GM19239 (cell line): ENCODE measurements around the gene IFIT3.
"Not testable (repeated sequence)": the region's sequence is repeated elsewhere in the genome, so short reads cannot be mapped to it uniquely, and the experiment has no call there.

Experiments
- DNase-seq: peaks from one replicate; pipeline ENCODE4 v3.0.0; 2011; ENCODE audit warnings: low spot score; ENCODE audit not compliant: insufficient read length
- FAIRE-seq: peaks from 2 replicates; lab custom pipeline; 2011; peaks lifted over from hg19 to GRCh38; lab: Jason Lieb, UNC

IFIT3 gene

DNA sequence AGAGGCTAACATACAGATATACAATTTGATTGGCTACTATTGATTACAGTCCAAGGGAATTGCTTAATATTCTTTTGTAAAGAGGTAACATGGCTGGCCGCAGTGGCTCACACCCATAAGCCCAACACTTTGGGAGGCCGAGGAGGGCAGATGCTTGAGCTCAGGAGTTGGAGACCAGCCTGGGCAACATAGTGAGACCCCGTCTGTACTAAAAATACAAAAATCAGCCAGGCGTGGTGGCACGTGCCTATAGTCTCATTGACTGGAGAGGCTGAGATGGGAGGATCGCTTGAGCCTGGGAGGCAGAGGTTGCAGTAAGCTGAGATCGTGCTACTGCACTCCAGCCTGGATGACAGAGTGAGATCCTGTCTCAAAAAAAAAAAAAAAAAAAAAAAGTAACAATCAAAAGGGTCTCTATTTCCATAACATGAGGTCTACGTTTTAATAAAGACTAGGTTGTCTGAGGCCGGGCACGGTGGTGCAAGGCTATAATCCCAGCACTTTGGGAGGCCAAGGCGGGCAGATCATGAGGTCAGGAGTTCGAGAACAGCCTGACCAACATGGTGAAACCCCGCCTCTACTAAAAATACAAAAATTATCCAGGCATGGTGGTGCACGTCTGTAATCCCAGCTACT, 3.8 kb downstream of the IFIT3 start:
- not testable (repeated sequence) for FAIRE-seq, DNase-seq

- no peak for DNase-seq
These were observed 4.4 kb downstream of the IFIT3 start for GRCh38 chr10:89332123-89332633.

GRCh38 chr10:89335226-89335625, 7.4 kb downstream of the IFIT3 start:
- FAIRE-seq (no peak), DNase-seq (no peak)

More at GRCh38 chr10:89332123-89332633, 4.4 kb downstream of the IFIT3 start:
- FAIRE-seq = peak; percentile 92

GRCh38 chr10:89336241-89336640, 8.4 kb downstream of the IFIT3 start:
- no peak for DNase-seq
- FAIRE-seq = no peak

DNA sequence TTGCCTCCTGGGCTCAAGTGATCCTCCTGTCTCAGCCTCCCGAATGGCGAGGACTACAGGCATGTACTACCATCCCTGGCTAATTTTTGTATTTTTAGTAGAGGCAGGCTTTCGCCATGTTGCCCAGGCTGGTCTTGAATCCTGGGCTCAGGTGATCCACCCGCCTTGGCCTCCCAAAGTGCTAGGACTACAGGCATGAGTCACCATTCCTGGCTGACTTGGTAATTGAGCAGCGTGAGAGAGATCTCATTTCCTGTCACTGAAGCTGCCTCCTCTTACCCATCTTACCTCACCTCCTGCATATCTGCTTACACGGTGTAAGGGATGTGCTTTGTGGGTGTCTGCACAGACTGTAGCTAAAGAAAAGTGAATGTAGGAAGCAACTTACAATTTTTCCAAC, 9.7 kb downstream of the IFIT3 start:
- DNase-seq (no peak), FAIRE-seq (peak; percentile 62)

DNA sequence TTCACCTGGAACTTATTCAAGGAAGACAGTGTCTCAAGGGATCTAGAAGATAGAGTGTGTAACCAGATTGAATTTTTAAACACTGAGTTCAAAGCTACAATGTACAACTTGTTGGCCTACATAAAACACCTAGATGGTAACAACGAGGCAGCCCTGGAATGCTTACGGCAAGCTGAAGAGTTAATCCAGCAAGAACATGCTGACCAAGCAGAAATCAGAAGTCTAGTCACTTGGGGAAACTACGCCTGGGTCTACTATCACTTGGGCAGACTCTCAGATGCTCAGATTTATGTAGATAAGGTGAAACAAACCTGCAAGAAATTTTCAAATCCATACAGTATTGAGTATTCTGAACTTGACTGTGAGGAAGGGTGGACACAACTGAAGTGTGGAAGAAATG, 10.9 kb downstream of the IFIT3 start:
- DNase-seq = no peak
- FAIRE-seq = no peak

DNA sequence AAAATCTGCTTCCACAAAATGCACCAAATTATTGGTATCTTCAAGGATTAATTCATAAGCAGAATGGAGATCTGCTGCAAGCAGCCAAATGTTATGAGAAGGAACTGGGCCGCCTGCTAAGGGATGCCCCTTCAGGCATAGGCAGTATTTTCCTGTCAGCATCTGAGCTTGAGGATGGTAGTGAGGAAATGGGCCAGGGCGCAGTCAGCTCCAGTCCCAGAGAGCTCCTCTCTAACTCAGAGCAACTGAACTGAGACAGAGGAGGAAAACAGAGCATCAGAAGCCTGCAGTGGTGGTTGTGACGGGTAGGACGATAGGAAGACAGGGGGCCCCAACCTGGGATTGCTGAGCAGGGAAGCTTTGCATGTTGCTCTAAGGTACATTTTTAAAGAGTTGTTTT, 12.1 kb downstream of the IFIT3 start:
- DNase-seq = no peak
- FAIRE-seq = no peak

- DNase-seq (no peak), FAIRE-seq (no peak)
These were observed 13.9 kb downstream of the IFIT3 start for GRCh38 chr10:89341649-89342048.

- FAIRE-seq (no peak), DNase-seq (no peak)
These were observed 14.6 kb downstream of the IFIT3 start for GRCh38 chr10:89342206-89342958.

GRCh38 chr10:89343089-89343767, 15.4 kb downstream of the IFIT3 start:
- DNase-seq (no peak), FAIRE-seq (no peak)

GRCh38 chr10:89344156-89344555, 16.4 kb downstream of the IFIT3 start:
- FAIRE-seq (no peak), DNase-seq (no peak)

DNA sequence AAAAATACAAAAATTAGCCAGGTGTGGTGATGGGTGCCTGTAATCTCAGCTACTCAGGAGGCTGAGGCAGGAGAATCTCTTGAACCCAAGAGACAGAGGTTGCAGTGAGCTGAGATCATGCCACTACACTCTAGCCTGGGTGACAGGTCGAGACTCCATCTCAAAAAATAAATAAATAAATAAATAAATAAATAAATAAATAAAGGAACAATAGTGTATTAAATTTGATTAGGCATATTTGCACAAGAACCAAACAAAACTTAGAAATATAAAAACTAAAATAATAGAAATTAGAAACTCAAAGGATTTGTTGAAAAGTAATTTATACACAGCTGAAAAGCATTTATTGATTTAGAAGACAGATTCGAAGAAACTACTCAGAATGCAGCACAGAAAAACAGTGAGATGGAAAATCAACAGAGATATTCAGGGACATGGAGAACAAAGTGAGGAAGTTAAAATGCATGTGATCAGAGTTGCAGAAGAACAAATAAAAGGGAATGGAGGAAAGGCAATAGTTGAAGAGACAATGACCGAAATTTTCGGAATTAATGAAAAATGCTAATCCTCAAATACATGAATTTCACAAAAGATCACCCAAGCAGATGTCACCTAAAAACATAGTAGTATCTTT, 17.7 kb downstream of the IFIT3 start:
- no peak for FAIRE-seq
- DNase-seq = no peak

DNA sequence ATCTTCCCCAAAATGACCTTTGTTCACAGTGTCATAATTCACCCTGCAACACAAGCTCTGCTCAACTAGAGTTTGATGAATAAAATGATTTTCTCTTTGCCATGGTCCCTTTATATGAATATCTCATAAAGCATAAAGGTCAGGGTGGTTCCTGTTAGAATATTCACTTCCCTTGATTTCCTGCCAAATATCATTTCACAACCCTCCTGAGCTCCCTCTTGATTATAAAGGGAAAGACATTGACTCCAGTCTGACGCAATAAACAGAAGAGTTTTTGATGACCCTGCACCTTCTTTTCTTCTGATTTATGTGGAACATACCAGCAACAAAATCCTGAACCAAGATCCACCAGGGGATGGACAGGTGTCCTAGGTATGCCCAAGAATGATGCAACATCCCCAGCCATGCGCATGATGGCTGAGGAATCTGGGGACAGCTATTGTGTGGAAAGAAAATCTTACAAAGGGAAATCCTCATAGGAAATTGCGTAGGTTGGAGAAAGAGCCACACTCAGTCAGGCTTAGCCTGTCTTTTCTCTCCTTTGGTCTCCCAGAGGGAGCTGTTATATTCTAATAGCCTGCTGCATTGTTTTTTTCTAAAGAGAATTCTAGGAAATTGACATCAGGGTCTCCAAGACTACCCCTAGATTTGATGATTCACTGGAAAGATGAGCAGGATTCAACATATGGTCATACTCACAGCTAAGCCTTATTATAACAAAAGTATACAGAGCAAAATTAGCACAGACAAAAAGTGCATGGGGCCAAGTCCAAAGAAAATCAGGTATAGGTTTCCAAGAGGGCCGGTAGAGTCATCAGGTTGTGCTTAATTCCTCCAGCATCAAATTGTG, 18.8 kb downstream of the IFIT3 start:
- FAIRE-seq (no peak), DNase-seq (no peak)

DNA sequence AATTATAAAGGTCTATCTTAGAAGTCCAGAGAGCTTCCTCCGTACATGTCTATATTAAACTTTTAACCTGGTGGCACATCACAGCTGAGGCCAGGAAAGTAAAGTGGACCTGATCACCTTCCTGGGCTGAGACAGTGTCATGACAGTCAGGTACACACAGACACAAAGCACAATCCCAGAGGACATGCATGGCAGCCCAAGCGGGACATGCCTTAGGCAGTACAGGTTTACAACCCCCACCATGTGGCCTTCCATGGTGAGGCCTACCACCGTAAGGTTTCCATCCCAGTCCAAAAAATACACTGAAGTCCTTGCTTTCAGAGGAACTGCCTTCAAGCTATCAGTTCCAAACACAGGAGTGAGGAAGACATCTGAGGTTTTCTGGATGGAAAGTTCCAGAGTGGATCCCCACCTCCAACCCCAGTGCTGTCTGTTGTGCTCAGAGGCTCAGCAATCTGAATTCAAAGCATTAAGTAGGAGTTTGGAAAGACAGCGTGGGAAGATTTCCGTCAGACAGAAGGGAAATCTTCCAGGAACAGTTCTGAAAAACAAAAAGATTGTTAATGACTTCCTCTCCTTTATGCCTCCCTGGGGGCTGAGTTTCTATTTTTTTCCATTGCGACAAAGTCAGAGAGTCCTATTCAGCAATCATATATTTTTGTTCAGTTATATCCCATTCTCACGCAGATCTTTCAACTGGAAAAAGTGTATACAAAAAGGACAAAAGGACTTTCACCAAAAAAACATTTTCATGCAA, 20.1 kb downstream of the IFIT3 start:
- FAIRE-seq = peak; percentile 86
- no peak for DNase-seq

- DNase-seq (no peak), FAIRE-seq (no peak)
These were observed 20.7 kb downstream of the IFIT3 start for GRCh38 chr10:89348481-89348880.

GRCh38 chr10:89348975-89349374, 21.2 kb downstream of the IFIT3 start:
- FAIRE-seq (no peak), DNase-seq (no peak)

- not testable (repeated sequence) for DNase-seq
These were observed 23.0 kb downstream of the IFIT3 start for GRCh38 chr10:89350631-89351315.

GRCh38 chr10:89351412-89351779, 23.6 kb downstream of the IFIT3 start:
- FAIRE-seq (peak; percentile 92), DNase-seq (no peak)

More at GRCh38 chr10:89350631-89351315, 23.0 kb downstream of the IFIT3 start:
- FAIRE-seq = peak; percentile 48
